GM18951 (cell line): ENCODE data around the gene RPAP2.
"Not testable (repeated sequence)": the region's sequence is repeated elsewhere in the genome, so short reads cannot be mapped to it uniquely, and the experiment has no call there.

ENCODE experiments used
- POLR2A ChIP-seq: IDR thresholded peaks from 4 replicates; pipeline ENCODE4 v1.6.1; 2011; ENCODE audit warnings: mild to moderate bottlenecking; ENCODE audit not compliant: insufficient read length, insufficient read depth; ENCODE audit errors: extremely low read depth
- in situ Hi-C: fragments of 300-500 bp; cut with MboI; formaldehyde crosslinking; loops from one replicate; pipeline ENCODE4 v1.12.0; 2022; ENCODE audit warnings: low sequenced_read_pairs, mixed read lengths, inconsistent platforms; ENCODE audit not compliant: unreplicated experiment

RPAP2 gene

GRCh38 chr1:92372164-92372563 is 73.3 kb downstream of the RPAP2 start:
- no peak for TF ChIP-seq POLR2A
- in situ Hi-C loops: no loop called here

GRCh38 chr1:92374223-92374622 is 75.4 kb downstream of the RPAP2 start:
- TF ChIP-seq POLR2A: no peak
- in situ Hi-C loops: no loop called here

GRCh38 chr1:92376345-92376744 is 77.5 kb downstream of the RPAP2 start:
- in situ Hi-C loops: no loop called here
- no peak for TF ChIP-seq POLR2A

GRCh38 chr1:92377991-92378390 is 79.1 kb downstream of the RPAP2 start:
- in situ Hi-C loops: not testable (repeated sequence)

GRCh38 chr1:92380867-92381266 is 82.0 kb downstream of the RPAP2 start:
- TF ChIP-seq POLR2A: no peak
- in situ Hi-C loops: no loop called here

- in situ Hi-C loops: not testable (repeated sequence)
Measured at GRCh38 chr1:92393966-92394365, 95.1 kb downstream of the RPAP2 start.

- in situ Hi-C loops: no loop called here
- TF ChIP-seq POLR2A: no peak
Measured at GRCh38 chr1:92398519-92398918, 99.7 kb downstream of the RPAP2 start.

- no peak for TF ChIP-seq POLR2A
- in situ Hi-C loops: no loop called here
Measured at GRCh38 chr1:92399076-92399475, 100.2 kb downstream of the RPAP2 start.

- in situ Hi-C loops: no loop called here
- no peak for TF ChIP-seq POLR2A
Measured at GRCh38 chr1:92404661-92405060, 105.8 kb downstream of the RPAP2 start.

- in situ Hi-C loops: no loop called here
- no peak for TF ChIP-seq POLR2A
Measured at GRCh38 chr1:92408825-92409224, 110.0 kb downstream of the RPAP2 start.

- in situ Hi-C loops: no loop called here
- no peak for TF ChIP-seq POLR2A
Measured at GRCh38 chr1:92409946-92410549, 111.2 kb downstream of the RPAP2 start.

- TF ChIP-seq POLR2A: no peak
- in situ Hi-C loops: no loop called here
Measured at GRCh38 chr1:92410706-92411105, 111.8 kb downstream of the RPAP2 start.

GRCh38 chr1:92411511-92411910 is 112.7 kb downstream of the RPAP2 start:
- in situ Hi-C loops: no loop called here
- TF ChIP-seq POLR2A: no peak

GRCh38 chr1:92419642-92420041 is 120.8 kb downstream of the RPAP2 start:
- in situ Hi-C loops: no loop called here
- no peak for TF ChIP-seq POLR2A

GRCh38 chr1:92424381-92424780 is 125.5 kb downstream of the RPAP2 start:
- no peak for TF ChIP-seq POLR2A
- in situ Hi-C loops: no loop called here

GRCh38 chr1:92425617-92426016 is 126.8 kb downstream of the RPAP2 start:
- no peak for TF ChIP-seq POLR2A
- in situ Hi-C loops: no loop called here

- in situ Hi-C loops: no loop called here
- TF ChIP-seq POLR2A: no peak
Measured at GRCh38 chr1:92430030-92430429, 131.2 kb downstream of the RPAP2 start.

GRCh38 chr1:92434572-92434971 is 135.7 kb downstream of the RPAP2 start:
- in situ Hi-C loops: not testable (repeated sequence)
